ENCODE data around the gene PHF21A.

DNA sequence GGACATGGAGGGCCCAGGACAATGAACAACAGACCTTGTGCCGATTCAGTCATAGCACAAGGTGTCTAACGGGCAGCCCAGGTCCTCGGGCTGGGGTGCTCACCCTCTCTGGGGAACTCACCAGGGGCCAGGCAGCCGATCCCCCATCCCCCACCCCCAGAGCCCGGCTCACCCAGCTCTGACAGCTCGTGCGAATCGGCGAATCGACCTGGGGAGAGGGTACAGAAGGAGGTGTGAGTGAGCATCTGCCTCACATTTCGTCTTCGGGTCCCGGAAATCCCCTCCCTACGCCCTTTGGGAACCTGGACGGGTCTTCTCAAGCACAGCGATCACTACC lies 204.0 kb downstream of the PHF21A start:
- TF ChIP-seq, protein P1, sequence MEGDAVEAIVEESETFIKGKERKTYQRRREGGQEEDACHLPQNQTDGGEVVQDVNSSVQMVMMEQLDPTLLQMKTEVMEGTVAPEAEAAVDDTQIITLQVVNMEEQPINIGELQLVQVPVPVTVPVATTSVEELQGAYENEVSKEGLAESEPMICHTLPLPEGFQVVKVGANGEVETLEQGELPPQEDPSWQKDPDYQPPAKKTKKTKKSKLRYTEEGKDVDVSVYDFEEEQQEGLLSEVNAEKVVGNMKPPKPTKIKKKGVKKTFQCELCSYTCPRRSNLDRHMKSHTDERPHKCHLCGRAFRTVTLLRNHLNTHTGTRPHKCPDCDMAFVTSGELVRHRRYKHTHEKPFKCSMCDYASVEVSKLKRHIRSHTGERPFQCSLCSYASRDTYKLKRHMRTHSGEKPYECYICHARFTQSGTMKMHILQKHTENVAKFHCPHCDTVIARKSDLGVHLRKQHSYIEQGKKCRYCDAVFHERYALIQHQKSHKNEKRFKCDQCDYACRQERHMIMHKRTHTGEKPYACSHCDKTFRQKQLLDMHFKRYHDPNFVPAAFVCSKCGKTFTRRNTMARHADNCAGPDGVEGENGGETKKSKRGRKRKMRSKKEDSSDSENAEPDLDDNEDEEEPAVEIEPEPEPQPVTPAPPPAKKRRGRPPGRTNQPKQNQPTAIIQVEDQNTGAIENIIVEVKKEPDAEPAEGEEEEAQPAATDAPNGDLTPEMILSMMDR (IDR thresholded peaks at IDR 0.05): no peak
- no peak for TF ChIP-seq POLR2AphosphoS5 (IDR thresholded peaks at IDR 0.05)
- no peak for TF ChIP-seq POLR2A (IDR thresholded peaks at IDR 0.05)
